HCT116 (cell line): ENCODE results near the gene CLOCK. TPM values are rescaled to one million over a fixed set of nuclear protein-coding genes. Genes with fewer than 3 reads are reported as not detected.
"Not testable (repeated sequence)": the region's sequence is repeated elsewhere in the genome, so short reads cannot be mapped to it uniquely, and the experiment has no call there.

Experiments used
- ATAC-seq: fragments of 200-7000 bp; cut with Tn5 transposase; 2 replicates; pipeline ENCODE4 v1.9.1; 2020; ENCODE audit warnings: mild to moderate bottlenecking, moderate library complexity
- BruUV-seq: library from RNA; stranded (reverse); fragments of 400-500 nt; replicated peaks from 2 replicates; lab custom pipeline; 2021; lab: Mats Ljungman, UMichigan
- CTCF ChIA-PET: fragments of 300-600 bp; sonication (Branson Sonifier 250); formaldehyde crosslinking; loops from one replicate; lab custom pipeline; 2021; ENCODE audit warnings: antibody characterized with exemption; lab: Charles Lee
- POLR2A ChIA-PET: fragments of 300-600, 350-600 bp; sonication (Branson Sonifier 250); formaldehyde crosslinking; loops from one replicate; lab custom pipeline; 2021; ENCODE audit warnings: antibody characterized with exemption; lab: Charles Lee
- RAD21 ChIA-PET, 2 experiments: fragments of 300-600 bp; sonication (Branson Sonifier 250); formaldehyde crosslinking; loops; one replicate each; lab custom pipeline; 2023; ENCODE audit warnings: low total read pairs in 2 of 2; ENCODE audit not compliant: uncharacterized antibody in 2 of 2, unreplicated experiment in 2 of 2, low non-redundant PET in 1 of 2; lab: Charles Lee
- DNase-seq: peaks from one replicate; pipeline ENCODE4 v3.0.0-alpha.2; 2010; ENCODE audit warnings: low read depth, low spot score
- H2AFZ ChIP-seq: fragments of 200-600 bp; shearing (Covaris generic), sonication (generic); 2 replicates; pipeline ENCODE4 v1.6.1; 2017; ENCODE audit warnings: low read depth, mixed run types, mixed read lengths, antibody characterized with exemption, low read length; ENCODE audit not compliant: poor library complexity, severe bottlenecking
- H3K27ac ChIP-seq: 2 replicates; pipeline ENCODE4 v1.5.1; 2012; ENCODE audit warnings: low read depth, low read length
- H3K27me3 ChIP-seq: fragments of 200-600 bp; sonication (generic); 2 replicates; pipeline ENCODE4 v1.6.1; 2016; ENCODE audit warnings: mixed run types, low read length, mixed read lengths; ENCODE audit not compliant: insufficient read depth
- H3K36me3 ChIP-seq, 2 experiments: fragments of 200-500 bp in 1 of 2; fragments of 200-600 bp in 1 of 2; sonication (Bioruptor generic) in 1 of 2; sonication (generic) in 1 of 2; 2 replicates each; pipeline versions ENCODE4 v1.5.1 to v1.6.1; 2014 to 2016; ENCODE audit warnings: low read length in 2 of 2, inconsistent platforms in 1 of 2, mixed read lengths in 1 of 2, mixed run types in 1 of 2; ENCODE audit not compliant: insufficient read depth in 2 of 2, control insufficient read depth in 1 of 2
- H3K4me1 ChIP-seq, 2 experiments: fragments of 200-600 bp in 1 of 2; sonication (generic) in 1 of 2; 2 replicates each; pipeline versions ENCODE4 v1.5.1 to v1.6.1; 2012 to 2017; ENCODE audit warnings: low read length in 2 of 2, inconsistent platforms in 1 of 2, mild to moderate bottlenecking in 1 of 2, mixed read lengths in 1 of 2, mixed run types in 1 of 2, moderate library complexity in 1 of 2; ENCODE audit not compliant: insufficient read depth in 2 of 2, control insufficient read depth in 1 of 2
- H3K4me2 ChIP-seq: fragments of 200-600 bp; sonication (generic); 2 replicates; pipeline ENCODE4 v1.6.1; 2017; ENCODE audit warnings: mixed run types, low read length, mixed read lengths
- H3K4me3 ChIP-seq, 2 experiments: fragments of 200-600 bp in 1 of 2; sonication (generic) in 1 of 2; replicated peaks in 1 of 2; 2 replicates each; pipeline ENCODE4 v1.5.1; 2011 to 2016; ENCODE audit warnings: low read length in 2 of 2, control low read depth in 1 of 2, low read depth in 1 of 2, mild to moderate bottlenecking in 1 of 2, mixed read lengths in 1 of 2, mixed run types in 1 of 2
- H3K79me2 ChIP-seq: fragments of 200-600 bp; sonication (generic); 2 replicates; pipeline ENCODE4 v1.6.1; 2017; ENCODE audit warnings: mild to moderate bottlenecking, mixed run types, low read length, moderate library complexity, mixed read lengths; ENCODE audit not compliant: insufficient read depth
- H3K9ac ChIP-seq: fragments of 200-600 bp; sonication (generic); 2 replicates; pipeline ENCODE4 v1.6.1; 2016; ENCODE audit warnings: low read length, mixed read lengths
- H3K9me2 ChIP-seq: fragments of 200-600 bp; sonication (generic), shearing (Covaris generic); 2 replicates; pipeline ENCODE4 v1.6.1; 2017; ENCODE audit warnings: mixed run types, mild to moderate bottlenecking, moderate library complexity; ENCODE audit not compliant: insufficient read depth
- H3K9me3 ChIP-seq, 2 experiments: fragments of 200-500 bp in 1 of 2; fragments of 200-600 bp in 1 of 2; sonication (Bioruptor generic) in 1 of 2; sonication (generic) in 1 of 2; 2 replicates each; pipeline ENCODE4 v1.6.1; 2014 to 2017; ENCODE audit warnings: low read length in 2 of 2, mixed read lengths in 2 of 2, inconsistent platforms in 1 of 2, low read depth in 1 of 2, mild to moderate bottlenecking in 1 of 2, mixed run types in 1 of 2, moderate library complexity in 1 of 2; ENCODE audit not compliant: control insufficient read depth in 1 of 2, insufficient read depth in 1 of 2
- H4K20me1 ChIP-seq: fragments of 200-600 bp; sonication (generic), shearing (Covaris generic); 2 replicates; pipeline ENCODE4 v1.6.1; 2017; ENCODE audit warnings: mixed run types, mild to moderate bottlenecking, moderate library complexity; ENCODE audit not compliant: insufficient read depth
- CEBPB ChIP-seq: IDR thresholded peaks from 2 replicates; pipeline ENCODE4 v1.6.1; 2012; ENCODE audit warnings: low read depth
- ELF1 ChIP-seq: IDR thresholded peaks from 2 replicates; pipeline ENCODE4 v1.6.1; 2012; ENCODE audit warnings: low read depth, borderline replicate concordance
- EZH2phosphoT487 ChIP-seq: fragments of 200-600 bp; IDR thresholded peaks from 2 replicates; pipeline ENCODE4 v1.6.1; 2018; ENCODE audit warnings: antibody characterized with exemption, borderline replicate concordance
- FOSL1 ChIP-seq: IDR thresholded peaks from 2 replicates; pipeline ENCODE4 v1.6.1; 2012; ENCODE audit warnings: low read depth
- POLR2A ChIP-seq: IDR thresholded peaks from 2 replicates; pipeline ENCODE4 v1.7.0; 2011; ENCODE audit warnings: borderline replicate concordance; ENCODE audit not compliant: insufficient read depth, insufficient read length; ENCODE audit errors: extremely low read depth
- ZNF274 ChIP-seq: fragments of 200-500 bp; sonication (Bioruptor generic); IDR thresholded peaks from 2 replicates; pipeline ENCODE4 v1.6.1; 2014; ENCODE audit warnings: mild to moderate bottlenecking, low read depth, low read length, inconsistent platforms
- intact Hi-C: fragments of 100-400 bp; cut with micrococcal nuclease; formaldehyde crosslinking; loops from 2 replicates; pipeline ENCODE4 v1.10.0; 2022
- total RNA-seq: library from RNA; stranded (reverse); gene quantifications from one replicate; pipeline ENCODE4 v1.2.1, GENCODE V29; 2021; ENCODE audit not compliant: unreplicated experiment
- TF ChIP-seq, protein P1 (sequence below), 3 experiments: fragments of 200-600 bp in 1 of 3; sonication (generic) in 1 of 3; IDR thresholded peaks in 2 of 3; conservative IDR thresholded peaks in 1 of 3; 2 replicates each; pipeline ENCODE4 v1.5.1; 2012 to 2017; ENCODE audit warnings: low read depth in 2 of 3, low read length in 2 of 3, antibody characterized with exemption in 1 of 3, borderline replicate concordance in 1 of 3, control low read depth in 1 of 3, mild to moderate bottlenecking in 1 of 3, mixed read lengths in 1 of 3, mixed run types in 1 of 3, moderate library complexity in 1 of 3; ENCODE audit not compliant: insufficient read depth in 1 of 3
- TF ChIP-seq, protein P2 (sequence below): IDR thresholded peaks from 2 replicates; pipeline ENCODE4 v1.6.1; 2011; ENCODE audit warnings: mild to moderate bottlenecking, low read length, moderate library complexity; ENCODE audit not compliant: insufficient replicate concordance; ENCODE audit errors: extremely low read depth
- TF ChIP-seq, protein P3 (sequence below): IDR thresholded peaks from 2 replicates; pipeline ENCODE4 v1.6.1; 2012

The CLOCK gene
- total RNA-seq, 1 experiment from 2014 or later: 38.7 TPM

DNA sequence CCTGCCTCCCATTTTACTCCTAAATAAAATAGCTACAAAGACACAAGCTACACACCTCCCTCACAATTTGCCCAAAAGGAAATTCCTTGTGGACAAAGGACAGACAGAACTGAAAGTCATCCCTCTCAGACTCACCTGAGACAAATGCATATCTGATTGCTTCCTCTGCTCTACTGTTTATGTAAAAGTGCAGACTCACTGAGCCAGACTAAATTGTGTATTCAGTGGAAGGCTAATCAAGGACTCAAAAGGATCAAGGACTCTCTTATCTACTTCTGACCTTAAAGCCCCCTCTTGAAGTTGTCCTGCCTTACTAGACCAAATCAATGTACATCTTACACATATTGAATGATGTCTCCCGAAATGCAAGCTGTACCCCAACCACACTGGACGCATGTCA is 41.5 kb upstream of the CLOCK start:
- Histone ChIP-seq H3K9ac (no peak overlapping the region), H3K79me2 (no peaks in the 10 kb centered on the region)
- POLR2A ChIA-PET: no interaction called here

DNA sequence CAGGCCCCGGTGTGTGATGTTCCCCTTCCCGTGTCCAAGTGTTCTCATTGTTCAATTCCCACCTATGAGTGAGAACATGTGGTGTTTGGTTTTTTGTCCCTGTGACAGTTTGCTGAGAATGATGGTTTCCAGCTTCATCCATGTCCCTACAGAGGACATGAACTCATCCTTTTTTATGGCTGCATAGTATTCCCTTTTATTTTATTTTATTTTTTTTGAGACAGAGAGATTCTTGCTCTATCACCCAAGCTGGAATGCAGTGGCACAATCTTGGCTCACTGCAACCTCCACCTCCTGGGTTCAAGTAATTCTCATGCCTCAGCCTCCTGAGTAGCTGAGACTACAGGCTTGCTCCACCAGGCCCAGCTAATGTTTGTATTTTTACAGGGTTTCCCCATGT is 36.1 kb upstream of the CLOCK start:
- H3K4me3 ChIP-seq, H3K36me3 ChIP-seq, RAD21 ChIA-PET, DNase-seq, ATAC-seq, H3K4me1 ChIP-seq, H3K4me2 ChIP-seq, H3K9me3 ChIP-seq, POLR2A ChIA-PET, H3K9me2 ChIP-seq, H4K20me1 ChIP-seq, H3K9ac ChIP-seq, CTCF ChIA-PET, H3K79me2 ChIP-seq, H2AFZ ChIP-seq, BruUV-seq, H3K27ac ChIP-seq, H3K27me3 ChIP-seq, intact Hi-C loops: not testable (repeated sequence)

More for the DNA sequence above, 41.5 kb upstream of the CLOCK start:
- Histone ChIP-seq H3K4me3 (no peak overlapping the region), H3K4me1 (0 out of 4 replicates have a peak, but pooled peaks cover 0 to 2% of the 10 kb centered on the region in 2 experiments), H3K9me3 (0 out of 4 replicates have a peak, but pooled peaks cover 0 to 3% of the 10 kb centered on the region in 2 experiments), H3K27me3 (no peaks in the 10 kb centered on the region), H3K36me3 (no peaks in the 10 kb centered on the region), H3K4me2 (no peak overlapping the region), H3K9me2 (no peaks in the 10 kb centered on the region), H3K27ac (no peak overlapping the region), H2AFZ (no peak overlapping the region), H4K20me1 (no peaks in the 10 kb centered on the region)
- no TSS peak for BruUV-seq
- RAD21 ChIA-PET: no interaction called here
- no peak for ATAC-seq
- no peak for TF ChIP-seq ELF1
- no peak for TF ChIP-seq POLR2A
- TF ChIP-seq, protein P1, sequence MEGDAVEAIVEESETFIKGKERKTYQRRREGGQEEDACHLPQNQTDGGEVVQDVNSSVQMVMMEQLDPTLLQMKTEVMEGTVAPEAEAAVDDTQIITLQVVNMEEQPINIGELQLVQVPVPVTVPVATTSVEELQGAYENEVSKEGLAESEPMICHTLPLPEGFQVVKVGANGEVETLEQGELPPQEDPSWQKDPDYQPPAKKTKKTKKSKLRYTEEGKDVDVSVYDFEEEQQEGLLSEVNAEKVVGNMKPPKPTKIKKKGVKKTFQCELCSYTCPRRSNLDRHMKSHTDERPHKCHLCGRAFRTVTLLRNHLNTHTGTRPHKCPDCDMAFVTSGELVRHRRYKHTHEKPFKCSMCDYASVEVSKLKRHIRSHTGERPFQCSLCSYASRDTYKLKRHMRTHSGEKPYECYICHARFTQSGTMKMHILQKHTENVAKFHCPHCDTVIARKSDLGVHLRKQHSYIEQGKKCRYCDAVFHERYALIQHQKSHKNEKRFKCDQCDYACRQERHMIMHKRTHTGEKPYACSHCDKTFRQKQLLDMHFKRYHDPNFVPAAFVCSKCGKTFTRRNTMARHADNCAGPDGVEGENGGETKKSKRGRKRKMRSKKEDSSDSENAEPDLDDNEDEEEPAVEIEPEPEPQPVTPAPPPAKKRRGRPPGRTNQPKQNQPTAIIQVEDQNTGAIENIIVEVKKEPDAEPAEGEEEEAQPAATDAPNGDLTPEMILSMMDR (IDR thresholded peaks at IDR 0.05 in 2 of 3, conservative IDR thresholded peaks at IDR 0.05 in 1 of 3; ENCODE audit: borderline replicate concordance in 1 of 3, insufficient read depth in 1 of 3, low read depth in 2 of 3, low read length in 2 of 3): no peak
- no peak for TF ChIP-seq FOSL1
- TF ChIP-seq ZNF274: no peak
- no peak for TF ChIP-seq CEBPB
- TF ChIP-seq, protein P2, sequence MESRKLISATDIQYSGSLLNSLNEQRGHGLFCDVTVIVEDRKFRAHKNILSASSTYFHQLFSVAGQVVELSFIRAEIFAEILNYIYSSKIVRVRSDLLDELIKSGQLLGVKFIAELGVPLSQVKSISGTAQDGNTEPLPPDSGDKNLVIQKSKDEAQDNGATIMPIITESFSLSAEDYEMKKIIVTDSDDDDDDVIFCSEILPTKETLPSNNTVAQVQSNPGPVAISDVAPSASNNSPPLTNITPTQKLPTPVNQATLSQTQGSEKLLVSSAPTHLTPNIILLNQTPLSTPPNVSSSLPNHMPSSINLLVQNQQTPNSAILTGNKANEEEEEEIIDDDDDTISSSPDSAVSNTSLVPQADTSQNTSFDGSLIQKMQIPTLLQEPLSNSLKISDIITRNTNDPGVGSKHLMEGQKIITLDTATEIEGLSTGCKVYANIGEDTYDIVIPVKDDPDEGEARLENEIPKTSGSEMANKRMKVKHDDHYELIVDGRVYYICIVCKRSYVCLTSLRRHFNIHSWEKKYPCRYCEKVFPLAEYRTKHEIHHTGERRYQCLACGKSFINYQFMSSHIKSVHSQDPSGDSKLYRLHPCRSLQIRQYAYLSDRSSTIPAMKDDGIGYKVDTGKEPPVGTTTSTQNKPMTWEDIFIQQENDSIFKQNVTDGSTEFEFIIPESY: no peak
- TF ChIP-seq EZH2phosphoT487: no peak
- TF ChIP-seq, protein P3, sequence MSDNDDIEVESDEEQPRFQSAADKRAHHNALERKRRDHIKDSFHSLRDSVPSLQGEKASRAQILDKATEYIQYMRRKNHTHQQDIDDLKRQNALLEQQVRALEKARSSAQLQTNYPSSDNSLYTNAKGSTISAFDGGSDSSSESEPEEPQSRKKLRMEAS: no peak
- no peak for DNase-seq
- CTCF ChIA-PET: no interaction called here
- intact Hi-C loops: no loop called here
